ENCODE data around the gene MYO6. TPM values are rescaled to one million over a fixed set of nuclear protein-coding genes. Genes with fewer than 3 reads are reported as not detected.

MYO6 gene
- total RNA-seq, 1 experiment from 2014 or later: 6.9 TPM

- H3K9me3 ChIP-seq (replicated peaks): no peaks in the 10 kb centered on the region
- H3K27me3 ChIP-seq: no peaks in the 10 kb centered on the region
- no peak overlapping the region for H3K4me3 ChIP-seq
- peaks cover 5% of the 10 kb centered on the region for H3K4me1 ChIP-seq
- H3K27ac ChIP-seq: no peak overlapping the region
- DNase-seq: no peak
- no peaks in the 10 kb centered on the region for H3K36me3 ChIP-seq
Measured at GRCh38 chr6:75794351-75794846, 45.4 kb downstream of the MYO6 start.

GRCh38 chr6:75794954-75795739 is 46.1 kb downstream of the MYO6 start:
- no peaks in the 10 kb centered on the region for H3K27me3 ChIP-seq
- H3K4me1 ChIP-seq: peaks cover 5% of the 10 kb centered on the region
- no peak overlapping the region for H3K27ac ChIP-seq
- no peaks in the 10 kb centered on the region for H3K9me3 ChIP-seq (replicated peaks)
- no peak overlapping the region for H3K4me3 ChIP-seq
- H3K36me3 ChIP-seq: no peaks in the 10 kb centered on the region
- no peak for DNase-seq

GRCh38 chr6:75796723-75797122 is 47.7 kb downstream of the MYO6 start:
- Histone ChIP-seq H3K27me3 (no peaks in the 10 kb centered on the region), H3K4me1 (peaks cover 2% of the 10 kb centered on the region), H3K9me3 (replicated peaks) (no peaks in the 10 kb centered on the region), H3K27ac (no peak overlapping the region), H3K36me3 (no peaks in the 10 kb centered on the region), H3K4me3 (no peak overlapping the region)
- DNase-seq: no peak

- Histone ChIP-seq H3K27ac (no peak overlapping the region), H3K27me3 (no peaks in the 10 kb centered on the region), H3K9me3 (replicated peaks) (no peaks in the 10 kb centered on the region), H3K4me1 (no peaks in the 10 kb centered on the region), H3K36me3 (no peaks in the 10 kb centered on the region), H3K4me3 (no peak overlapping the region)
- no peak for DNase-seq
Measured at GRCh38 chr6:75800133-75800532, 51.1 kb downstream of the MYO6 start.

- H3K4me1 ChIP-seq: no peaks in the 10 kb centered on the region
- no peak overlapping the region for H3K27ac ChIP-seq
- DNase-seq: no peak
- no peaks in the 10 kb centered on the region for H3K27me3 ChIP-seq
- H3K9me3 ChIP-seq (replicated peaks): no peaks in the 10 kb centered on the region
- no peaks in the 10 kb centered on the region for H3K36me3 ChIP-seq
- H3K4me3 ChIP-seq: no peak overlapping the region
Measured at GRCh38 chr6:75800708-75801505, 51.9 kb downstream of the MYO6 start.

- DNase-seq: no peak
- Histone ChIP-seq H3K27me3 (no peaks in the 10 kb centered on the region), H3K4me3 (no peak overlapping the region), H3K4me1 (no peaks in the 10 kb centered on the region), H3K36me3 (no peaks in the 10 kb centered on the region), H3K27ac (no peak overlapping the region), H3K9me3 (replicated peaks) (no peaks in the 10 kb centered on the region)
Measured at GRCh38 chr6:75802366-75802765, 53.3 kb downstream of the MYO6 start.

- Histone ChIP-seq H3K9me3 (replicated peaks) (no peaks in the 10 kb centered on the region), H3K27ac (no peak overlapping the region), H3K4me3 (no peak overlapping the region), H3K36me3 (no peaks in the 10 kb centered on the region), H3K4me1 (no peaks in the 10 kb centered on the region), H3K27me3 (no peaks in the 10 kb centered on the region)
- DNase-seq: no peak
Measured at GRCh38 chr6:75808507-75808906, 59.5 kb downstream of the MYO6 start.

- Histone ChIP-seq H3K27me3 (no peaks in the 10 kb centered on the region), H3K36me3 (no peaks in the 10 kb centered on the region), H3K4me1 (no peaks in the 10 kb centered on the region), H3K27ac (no peak overlapping the region), H3K4me3 (no peak overlapping the region), H3K9me3 (replicated peaks) (no peaks in the 10 kb centered on the region)
- no peak for DNase-seq
Measured at GRCh38 chr6:75812560-75812959, 63.5 kb downstream of the MYO6 start.

GRCh38 chr6:75813476-75814250 is 64.6 kb downstream of the MYO6 start:
- H3K9me3 ChIP-seq (replicated peaks): no peaks in the 10 kb centered on the region
- H3K4me3 ChIP-seq: no peak overlapping the region
- no peaks in the 10 kb centered on the region for H3K36me3 ChIP-seq
- H3K27me3 ChIP-seq: no peaks in the 10 kb centered on the region
- DNase-seq: no peak
- no peak overlapping the region for H3K27ac ChIP-seq
- no peaks in the 10 kb centered on the region for H3K4me1 ChIP-seq

GRCh38 chr6:75815756-75816155 is 66.7 kb downstream of the MYO6 start:
- no peaks in the 10 kb centered on the region for H3K36me3 ChIP-seq
- no peak overlapping the region for H3K27ac ChIP-seq
- no peaks in the 10 kb centered on the region for H3K27me3 ChIP-seq
- H3K9me3 ChIP-seq (replicated peaks): no peaks in the 10 kb centered on the region
- no peaks in the 10 kb centered on the region for H3K4me1 ChIP-seq
- no peak for DNase-seq
- H3K4me3 ChIP-seq: no peak overlapping the region

- Histone ChIP-seq H3K9me3 (replicated peaks) (no peaks in the 10 kb centered on the region), H3K36me3 (no peaks in the 10 kb centered on the region), H3K4me3 (no peak overlapping the region), H3K4me1 (no peaks in the 10 kb centered on the region), H3K27me3 (no peaks in the 10 kb centered on the region), H3K27ac (no peak overlapping the region)
- DNase-seq: no peak
Measured at GRCh38 chr6:75818098-75818855, 69.2 kb downstream of the MYO6 start.

GRCh38 chr6:75819776-75820487 is 70.9 kb downstream of the MYO6 start:
- Histone ChIP-seq H3K27ac (no peak overlapping the region), H3K4me3 (no peak overlapping the region), H3K36me3 (no peaks in the 10 kb centered on the region), H3K4me1 (no peaks in the 10 kb centered on the region), H3K27me3 (no peaks in the 10 kb centered on the region), H3K9me3 (replicated peaks) (no peaks in the 10 kb centered on the region)
- no peak for DNase-seq

GRCh38 chr6:75824160-75824559 is 75.1 kb downstream of the MYO6 start:
- Histone ChIP-seq H3K27me3 (no peaks in the 10 kb centered on the region), H3K4me3 (no peak overlapping the region), H3K9me3 (replicated peaks) (no peaks in the 10 kb centered on the region), H3K4me1 (no peaks in the 10 kb centered on the region), H3K36me3 (no peaks in the 10 kb centered on the region), H3K27ac (no peak overlapping the region)
- no peak for DNase-seq

- H3K36me3 ChIP-seq: no peaks in the 10 kb centered on the region
- no peak overlapping the region for H3K4me3 ChIP-seq
- no peaks in the 10 kb centered on the region for H3K9me3 ChIP-seq (replicated peaks)
- no peaks in the 10 kb centered on the region for H3K27me3 ChIP-seq
- DNase-seq: no peak
- no peak overlapping the region for H3K27ac ChIP-seq
- no peaks in the 10 kb centered on the region for H3K4me1 ChIP-seq
Measured at GRCh38 chr6:75827163-75827562, 78.1 kb downstream of the MYO6 start.

Measured in SJCRH30 (cell line).